ENCODE data around the gene LRRC2. TPM values are rescaled to one million over a fixed set of nuclear protein-coding genes. Genes with fewer than 3 reads are reported as not detected.
A peak's percentile ranks its signal among the peaks of the same experiment; 100 is the strongest.

The LRRC2 gene
- total and polyA plus RNA-seq, 9 of the 15 experiments (the other 6 are each of a cell fraction or from before 2014, with no cell fraction given), result 0.01 to 0.04 (median 0.03) TPM; not detected in 5

DNA sequence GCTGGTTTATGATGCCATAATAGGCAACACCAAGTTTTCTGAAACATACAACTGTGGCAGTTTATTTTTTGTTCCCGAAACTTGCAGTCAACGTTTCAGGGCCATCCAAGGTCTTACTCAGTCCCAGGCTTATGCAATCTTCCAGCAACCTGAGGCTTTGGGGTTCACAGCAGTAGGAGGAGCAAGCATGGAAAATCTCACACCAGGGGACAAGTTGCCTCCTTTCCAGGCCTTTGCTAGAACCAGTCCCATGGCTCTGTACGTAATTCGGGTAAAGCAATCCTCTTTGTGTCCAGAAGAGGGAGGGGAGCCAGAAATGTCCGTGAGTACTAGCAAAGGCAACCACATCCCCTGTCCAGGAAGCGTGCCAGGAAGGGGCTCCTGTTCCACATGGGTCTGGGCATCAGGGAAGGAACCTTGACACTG, 41.5 kb upstream of the LRRC2 start (continued):
- 0 out of 4 replicates have a peak, but pooled peaks of 1 of the 2 experiments have one; percentile 31 for TF ChIP-seq UBTF (IDR thresholded peaks at IDR 0.05; ENCODE audit: borderline replicate concordance in 1 of 2, low read depth in 2 of 2, low read length in 2 of 2)
- TF ChIP-seq SP2 (IDR thresholded peaks at IDR 0.05; ENCODE audit: extremely low read depth, low read depth, low read length, poor library complexity, severe bottlenecking), result no peak
- no peak for TF ChIP-seq ZNF41 (CRISPR knock-in tag; conservative IDR thresholded peaks at IDR 0.05)
- TF ChIP-seq NRF1 (conservative IDR thresholded peaks at IDR 0.05 in 1 of 2, IDR thresholded peaks at IDR 0.05 in 1 of 2), result no peak
- TF ChIP-seq POLR2G (IDR thresholded peaks at IDR 0.05; ENCODE audit: low read depth, low read length), result no peak
- TF ChIP-seq MAZ (CRISPR knock-in tag; conservative IDR thresholded peaks at IDR 0.05 in 1 of 2, IDR thresholded peaks at IDR 0.05 in 1 of 2), result peak; percentile 6 to 59; a peak in 1 of 4 replicates
- TF ChIP-seq NFATC3 (IDR thresholded peaks at IDR 0.05), result no peak
- TF ChIP-seq NFE2L1 (tag; IDR thresholded peaks at IDR 0.05; ENCODE audit: borderline replicate concordance, low read depth), result no peak
- TF ChIP-seq ZNF589 (CRISPR knock-in tag; IDR thresholded peaks at IDR 0.05; ENCODE audit: low read depth), result peak; percentile 91
- TF ChIP-seq WHSC1 (IDR thresholded peaks at IDR 0.05; ENCODE audit: low read length), result no peak
- TF ChIP-seq GABPB2 (CRISPR knock-in tag; conservative IDR thresholded peaks at IDR 0.05), result no peak
- no peak for TF ChIP-seq ZNF518B (CRISPR knock-in tag; IDR thresholded peaks at IDR 0.05)
- no peak for TF ChIP-seq IRF1 (CRISPR knock-in tag; IDR thresholded peaks at IDR 0.05; ENCODE audit: borderline replicate concordance)
- TF ChIP-seq, protein P1, sequence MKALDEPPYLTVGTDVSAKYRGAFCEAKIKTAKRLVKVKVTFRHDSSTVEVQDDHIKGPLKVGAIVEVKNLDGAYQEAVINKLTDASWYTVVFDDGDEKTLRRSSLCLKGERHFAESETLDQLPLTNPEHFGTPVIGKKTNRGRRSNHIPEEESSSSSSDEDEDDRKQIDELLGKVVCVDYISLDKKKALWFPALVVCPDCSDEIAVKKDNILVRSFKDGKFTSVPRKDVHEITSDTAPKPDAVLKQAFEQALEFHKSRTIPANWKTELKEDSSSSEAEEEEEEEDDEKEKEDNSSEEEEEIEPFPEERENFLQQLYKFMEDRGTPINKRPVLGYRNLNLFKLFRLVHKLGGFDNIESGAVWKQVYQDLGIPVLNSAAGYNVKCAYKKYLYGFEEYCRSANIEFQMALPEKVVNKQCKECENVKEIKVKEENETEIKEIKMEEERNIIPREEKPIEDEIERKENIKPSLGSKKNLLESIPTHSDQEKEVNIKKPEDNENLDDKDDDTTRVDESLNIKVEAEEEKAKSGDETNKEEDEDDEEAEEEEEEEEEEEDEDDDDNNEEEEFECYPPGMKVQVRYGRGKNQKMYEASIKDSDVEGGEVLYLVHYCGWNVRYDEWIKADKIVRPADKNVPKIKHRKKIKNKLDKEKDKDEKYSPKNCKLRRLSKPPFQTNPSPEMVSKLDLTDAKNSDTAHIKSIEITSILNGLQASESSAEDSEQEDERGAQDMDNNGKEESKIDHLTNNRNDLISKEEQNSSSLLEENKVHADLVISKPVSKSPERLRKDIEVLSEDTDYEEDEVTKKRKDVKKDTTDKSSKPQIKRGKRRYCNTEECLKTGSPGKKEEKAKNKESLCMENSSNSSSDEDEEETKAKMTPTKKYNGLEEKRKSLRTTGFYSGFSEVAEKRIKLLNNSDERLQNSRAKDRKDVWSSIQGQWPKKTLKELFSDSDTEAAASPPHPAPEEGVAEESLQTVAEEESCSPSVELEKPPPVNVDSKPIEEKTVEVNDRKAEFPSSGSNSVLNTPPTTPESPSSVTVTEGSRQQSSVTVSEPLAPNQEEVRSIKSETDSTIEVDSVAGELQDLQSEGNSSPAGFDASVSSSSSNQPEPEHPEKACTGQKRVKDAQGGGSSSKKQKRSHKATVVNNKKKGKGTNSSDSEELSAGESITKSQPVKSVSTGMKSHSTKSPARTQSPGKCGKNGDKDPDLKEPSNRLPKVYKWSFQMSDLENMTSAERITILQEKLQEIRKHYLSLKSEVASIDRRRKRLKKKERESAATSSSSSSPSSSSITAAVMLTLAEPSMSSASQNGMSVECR (CRISPR knock-in tag; IDR thresholded peaks at IDR 0.05), result no peak
- no peak for TF ChIP-seq MCM2 (IDR thresholded peaks at IDR 0.05; ENCODE audit: low read depth)
- no peak for TF ChIP-seq NONO (IDR thresholded peaks at IDR 0.05; ENCODE audit: low read depth in 2 of 2, low read length in 1 of 2)
